Measurements from ENCODE around the gene DGCR6.
"Not testable (repeated sequence)": the region's sequence is repeated elsewhere in the genome, so short reads cannot be mapped to it uniquely, and the experiment has no call there.

DGCR6 gene

DNA sequence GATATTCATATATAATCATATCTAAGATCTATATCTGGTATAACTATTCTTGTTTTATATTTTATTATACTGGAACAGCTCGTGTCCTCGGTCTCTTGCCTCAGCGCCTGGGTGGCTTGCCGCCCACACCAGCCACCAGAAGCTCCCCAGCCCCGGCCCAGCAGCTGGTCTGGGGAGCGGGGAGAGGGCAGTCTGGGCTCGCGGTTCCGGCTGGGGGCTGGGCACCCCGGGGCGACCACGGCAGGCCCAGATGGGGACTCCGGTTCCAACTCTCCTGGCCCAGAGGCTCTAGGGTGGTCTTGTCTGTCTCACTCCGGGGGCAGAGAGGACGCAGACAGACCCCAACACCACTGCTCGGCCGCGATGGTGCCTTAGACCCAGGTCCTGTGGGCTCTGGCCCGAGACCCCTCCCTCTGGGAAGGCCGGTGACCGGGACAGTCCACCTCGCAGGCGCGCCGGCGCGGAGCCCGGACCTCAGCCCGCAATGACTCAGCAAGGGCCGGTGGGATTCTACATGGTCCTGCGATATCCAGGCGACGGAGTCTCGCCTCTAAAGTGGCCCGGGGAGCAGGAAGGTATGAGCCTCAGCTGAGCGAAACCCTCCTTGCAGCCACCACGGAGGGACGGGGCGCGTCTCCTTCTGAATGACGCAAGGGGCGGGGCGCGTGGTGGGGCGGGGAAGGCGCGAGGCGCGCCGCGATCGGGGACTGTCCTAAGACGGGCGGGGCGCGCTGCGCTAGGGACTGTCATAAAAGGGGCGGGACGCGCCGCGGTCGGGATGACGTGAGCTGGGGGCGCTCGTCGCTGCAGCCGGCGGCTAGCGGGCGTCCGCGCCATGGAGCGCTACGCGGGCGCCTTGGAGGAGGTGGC, at the start of gene DGCR6:
DGCR6 (plus strand) TSS at position 781 of the 870 bp plus-strand sequence; CDS start at position 836, 55 bp downstream.
- no peak for DNase-seq

GRCh38 chr22:18859314-18859713, 46.8 kb upstream of the DGCR6 start:
- DNase-seq = not testable (repeated sequence)

- DNase-seq = not testable (repeated sequence)
Measured at GRCh38 chr22:18881260-18881659, 24.9 kb upstream of the DGCR6 start.

DNA sequence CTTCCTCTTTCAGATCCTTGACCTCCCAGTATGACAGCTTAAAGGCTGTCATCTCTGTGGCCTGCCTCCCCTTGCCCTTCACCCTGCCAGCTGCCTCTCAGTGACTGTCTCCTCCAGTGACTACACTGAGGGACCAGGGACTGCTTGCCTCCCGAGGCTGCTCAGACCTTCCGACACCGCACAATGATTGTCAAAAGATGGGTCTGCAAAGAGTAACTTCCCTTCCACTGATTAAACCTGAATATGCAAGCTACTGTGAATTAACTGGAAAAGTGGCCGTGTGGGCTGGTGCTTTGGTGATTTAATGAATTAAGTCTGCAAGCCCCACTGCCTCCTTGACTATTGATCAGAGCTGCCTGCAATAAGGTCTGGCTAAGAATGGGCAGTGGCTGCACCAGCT, 21.7 kb upstream of the DGCR6 start:
- not testable (repeated sequence) for DNase-seq

DNA sequence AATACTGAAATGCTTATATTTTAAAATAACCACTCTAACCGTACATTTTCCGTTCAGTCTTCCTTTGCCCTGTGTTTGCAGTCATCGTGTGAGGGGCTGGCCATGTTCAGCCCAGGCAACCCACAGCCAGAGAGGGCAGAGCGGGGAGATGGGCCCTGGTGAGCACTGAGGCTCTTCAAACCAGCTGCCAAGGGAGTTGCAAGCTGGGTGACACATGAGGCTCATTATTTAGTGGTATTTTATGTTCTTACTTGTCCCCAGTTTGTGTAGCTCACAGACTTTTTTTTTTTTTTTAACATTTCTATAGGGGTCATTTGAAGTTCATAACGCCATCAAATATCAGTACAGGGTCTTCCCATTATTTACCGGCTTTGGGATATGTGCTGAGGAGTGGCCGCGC, 18.0 kb upstream of the DGCR6 start:
- no peak for DNase-seq

DNA sequence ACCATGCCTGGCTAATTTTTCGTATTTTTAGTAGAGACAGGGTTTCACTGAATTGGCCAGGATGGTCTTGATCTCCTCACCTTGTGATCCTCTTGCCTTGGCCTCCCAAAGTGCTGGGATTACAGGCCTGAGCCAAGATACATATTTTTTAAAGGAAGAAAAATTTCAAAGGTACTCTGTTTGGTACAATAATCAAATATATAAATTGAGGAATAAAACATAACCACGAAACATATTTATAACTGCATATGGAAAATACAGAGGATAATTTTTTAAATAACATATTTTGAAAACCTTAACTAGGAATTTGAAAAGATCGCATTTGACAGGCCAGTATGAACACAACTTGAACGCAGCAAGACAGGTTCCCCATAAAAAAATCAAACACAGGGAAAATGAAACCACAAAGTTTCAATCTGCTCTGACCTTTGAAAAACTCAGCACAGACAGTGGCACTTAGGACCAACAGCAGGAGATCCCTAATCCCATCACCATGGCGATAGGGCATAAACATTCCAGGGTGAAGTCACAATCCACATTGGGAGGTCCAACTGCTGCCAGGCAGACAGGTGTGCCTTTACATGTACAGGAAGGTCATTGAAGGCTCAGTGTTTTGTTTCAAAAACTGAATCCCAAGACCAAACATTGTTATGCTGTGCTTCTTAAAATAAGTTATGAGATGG, 15.5 kb upstream of the DGCR6 start:
- not testable (repeated sequence) for DNase-seq

DNA sequence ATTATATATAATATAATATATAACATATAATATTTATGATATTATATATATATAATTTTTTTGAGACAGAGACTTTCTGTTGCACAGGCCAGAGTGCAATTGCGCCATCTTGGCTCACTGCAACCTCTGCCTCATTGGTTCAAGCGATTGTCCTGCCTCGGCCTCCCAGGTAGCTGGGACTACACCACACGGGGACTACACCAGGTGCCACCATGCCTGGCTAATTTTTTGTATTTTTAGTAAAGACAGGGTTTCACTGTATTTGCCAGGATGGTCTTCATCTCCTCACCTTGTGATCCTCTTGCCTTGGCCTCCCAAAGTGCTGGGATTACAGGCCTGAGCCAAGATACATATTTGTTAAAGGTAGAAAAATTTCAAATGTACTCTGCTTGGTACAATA, 12.3 kb upstream of the DGCR6 start:
- not testable (repeated sequence) for DNase-seq

- not testable (repeated sequence) for DNase-seq
Measured at GRCh38 chr22:18896037-18896657, 10.0 kb upstream of the DGCR6 start.

DNA sequence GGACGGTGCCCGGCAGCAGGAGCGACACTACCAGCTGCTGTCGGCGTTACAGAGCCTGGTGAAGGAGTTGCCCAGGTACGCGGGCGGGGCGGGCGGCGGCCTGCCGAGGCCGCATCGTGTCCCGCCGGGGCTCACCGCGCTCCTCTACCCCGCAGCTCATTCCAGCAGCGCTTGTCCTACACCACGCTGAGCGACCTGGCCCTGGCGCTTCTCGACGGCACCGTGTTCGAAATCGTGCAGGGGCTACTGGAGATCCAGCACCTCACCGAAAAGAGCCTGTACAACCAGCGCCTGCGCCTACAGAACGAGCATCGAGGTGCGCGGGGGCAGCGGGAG, 258 bp downstream of the DGCR6 start:
- DNase-seq = not testable (repeated sequence)

DNA sequence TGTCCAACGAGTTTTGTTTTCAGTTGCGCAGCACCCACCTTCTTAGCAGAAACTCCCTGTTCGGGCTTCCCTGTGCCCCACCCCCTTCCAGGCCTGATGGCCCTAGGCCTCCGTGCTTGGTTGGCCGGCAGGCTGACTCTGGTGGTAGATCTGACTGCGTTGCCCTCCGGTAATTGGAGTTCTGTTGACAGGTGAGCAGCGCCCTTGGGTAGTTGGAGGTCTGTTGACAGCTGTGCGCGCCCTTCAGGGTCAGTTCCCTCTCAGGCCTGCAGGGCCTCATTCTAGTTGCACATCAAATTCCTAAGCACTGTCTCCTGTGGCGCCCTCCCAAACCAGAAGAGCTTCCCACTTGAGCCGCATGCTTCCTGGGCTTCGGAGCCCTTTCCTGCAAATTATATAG, 776 bp downstream of the DGCR6 start:
- no peak for DNase-seq

DNA sequence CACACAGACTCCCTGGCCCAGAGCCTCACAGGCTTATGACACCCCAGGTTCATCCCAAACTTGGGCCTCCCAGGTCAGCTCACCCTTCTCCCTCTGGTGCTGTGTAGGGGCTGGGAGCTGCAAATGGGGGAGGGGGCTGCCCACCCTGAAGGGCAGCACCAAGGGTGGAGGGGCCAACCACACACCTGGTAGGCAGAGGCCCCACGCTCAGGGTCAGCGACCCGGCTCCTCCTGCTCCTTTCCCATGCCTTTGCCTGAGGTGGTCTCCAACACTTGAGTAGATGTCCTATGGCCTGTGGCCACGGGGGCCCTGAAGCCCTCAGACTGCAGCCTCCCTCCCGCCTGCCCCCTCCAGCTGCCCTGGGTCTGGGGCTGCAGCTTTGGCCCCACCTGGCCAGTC, 3.4 kb downstream of the DGCR6 start:
- no peak for DNase-seq

- not testable (repeated sequence) for DNase-seq
Measured at GRCh38 chr22:18911535-18911934, 5.4 kb downstream of the DGCR6 start.

DNA sequence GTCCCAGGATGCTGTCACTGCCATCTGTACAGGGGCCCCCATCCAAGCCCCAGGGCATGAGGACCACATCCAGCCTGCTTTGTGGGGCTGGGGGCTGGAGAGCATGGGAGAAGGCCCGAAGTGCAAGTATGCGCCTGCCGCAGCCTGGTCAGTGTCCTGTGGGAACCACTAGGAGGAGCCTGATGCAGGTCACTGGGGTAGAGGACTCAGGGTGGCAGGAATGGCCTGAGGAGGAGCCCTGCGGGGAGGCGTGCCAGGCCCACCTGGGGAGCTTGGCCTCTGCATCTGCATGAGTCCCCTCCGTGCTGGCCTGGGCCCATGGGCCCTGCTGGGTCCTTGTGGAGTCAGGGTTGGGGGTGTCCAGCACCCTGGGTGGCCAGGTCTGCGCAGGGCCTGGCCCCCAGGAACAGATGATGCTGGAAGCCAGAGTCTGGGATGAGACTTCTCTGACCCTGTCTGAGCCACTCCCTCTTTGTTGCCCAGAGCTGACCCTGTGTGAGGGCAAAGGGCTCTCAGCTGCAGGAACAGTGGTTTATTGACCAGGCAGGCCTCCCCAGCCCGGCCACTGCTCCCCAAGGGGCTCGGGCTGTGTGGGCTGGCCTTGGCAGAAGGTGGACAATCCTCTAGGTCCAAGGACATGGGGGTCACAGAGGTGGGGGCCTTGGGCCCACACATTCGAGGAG, 6.3 kb downstream of the DGCR6 start:
- DNase-seq = not testable (repeated sequence)

DNA sequence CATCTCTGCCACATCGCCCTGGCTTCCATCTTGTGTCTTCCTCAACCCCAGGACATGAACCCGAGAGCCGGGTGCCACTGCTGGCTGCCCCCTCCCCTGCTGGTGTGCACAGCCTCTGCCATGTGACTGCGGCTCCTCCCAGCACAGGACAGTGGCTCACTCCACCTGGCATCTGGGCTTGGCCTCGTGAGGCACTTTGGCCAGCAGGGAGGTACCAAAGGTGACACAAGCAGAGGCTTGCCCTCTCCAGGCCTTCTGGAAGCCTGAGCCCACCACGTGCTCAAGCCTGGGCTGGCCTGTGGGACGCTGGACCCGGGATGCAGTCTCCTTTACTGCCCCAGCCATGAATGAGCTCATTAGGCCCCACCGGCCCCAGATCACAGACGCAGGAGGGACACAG, 8.4 kb downstream of the DGCR6 start:
- not testable (repeated sequence) for DNase-seq

DNA sequence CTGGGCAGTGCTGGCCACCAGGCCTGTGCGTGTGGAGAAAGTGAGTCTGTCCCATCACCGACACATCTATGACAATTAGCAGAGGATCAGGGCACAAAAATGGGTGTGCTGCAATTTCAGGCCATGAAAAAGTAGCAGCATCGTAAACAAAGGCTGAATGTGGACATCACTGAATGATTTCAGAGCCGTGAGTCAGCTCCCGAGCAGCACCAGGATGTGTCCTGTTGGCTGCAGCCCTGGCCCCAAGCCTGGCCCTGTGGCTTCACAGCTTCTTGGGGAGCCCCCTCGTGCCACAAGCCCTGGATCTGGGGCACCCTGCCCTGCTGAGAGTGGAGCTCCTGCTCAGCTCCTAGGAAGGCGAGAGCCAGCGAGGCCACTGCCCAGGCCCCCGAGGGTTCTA, 9.4 kb downstream of the DGCR6 start:
- not testable (repeated sequence) for DNase-seq

- DNase-seq = not testable (repeated sequence)
Measured at GRCh38 chr22:18917818-18918217, 11.7 kb downstream of the DGCR6 start.

DNA sequence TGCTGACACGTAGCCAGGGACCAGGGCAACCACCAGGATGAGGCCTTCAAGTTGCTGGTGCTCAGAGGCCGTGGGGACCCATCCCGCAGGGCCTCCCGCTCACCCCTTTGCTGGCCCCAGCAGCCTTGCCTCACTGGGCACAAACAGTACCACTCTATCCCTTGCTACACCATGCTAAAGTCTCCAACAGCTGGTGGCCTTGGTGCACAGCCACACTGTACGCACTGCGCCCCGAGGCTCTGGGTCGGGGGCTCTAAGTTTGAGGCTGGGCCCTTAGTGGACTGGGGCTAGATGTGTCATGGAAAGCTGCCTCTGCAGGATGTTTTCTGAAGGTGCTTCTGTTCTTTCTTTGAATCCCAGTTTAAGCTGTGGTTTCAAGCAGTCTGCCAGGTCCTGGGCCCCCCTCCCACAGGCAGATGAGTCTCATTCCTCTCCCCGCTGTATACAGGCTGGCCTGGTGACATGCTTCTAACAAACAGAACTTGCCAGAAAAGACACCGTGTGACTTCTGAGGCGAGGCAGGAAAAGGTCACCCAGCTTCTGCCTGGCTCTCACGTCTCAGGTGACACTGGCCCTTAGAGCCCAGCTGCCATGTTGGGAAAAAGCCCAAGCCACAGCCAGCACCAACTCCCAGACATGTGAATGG, 14.3 kb downstream of the DGCR6 start:
- DNase-seq = not testable (repeated sequence)

DNA sequence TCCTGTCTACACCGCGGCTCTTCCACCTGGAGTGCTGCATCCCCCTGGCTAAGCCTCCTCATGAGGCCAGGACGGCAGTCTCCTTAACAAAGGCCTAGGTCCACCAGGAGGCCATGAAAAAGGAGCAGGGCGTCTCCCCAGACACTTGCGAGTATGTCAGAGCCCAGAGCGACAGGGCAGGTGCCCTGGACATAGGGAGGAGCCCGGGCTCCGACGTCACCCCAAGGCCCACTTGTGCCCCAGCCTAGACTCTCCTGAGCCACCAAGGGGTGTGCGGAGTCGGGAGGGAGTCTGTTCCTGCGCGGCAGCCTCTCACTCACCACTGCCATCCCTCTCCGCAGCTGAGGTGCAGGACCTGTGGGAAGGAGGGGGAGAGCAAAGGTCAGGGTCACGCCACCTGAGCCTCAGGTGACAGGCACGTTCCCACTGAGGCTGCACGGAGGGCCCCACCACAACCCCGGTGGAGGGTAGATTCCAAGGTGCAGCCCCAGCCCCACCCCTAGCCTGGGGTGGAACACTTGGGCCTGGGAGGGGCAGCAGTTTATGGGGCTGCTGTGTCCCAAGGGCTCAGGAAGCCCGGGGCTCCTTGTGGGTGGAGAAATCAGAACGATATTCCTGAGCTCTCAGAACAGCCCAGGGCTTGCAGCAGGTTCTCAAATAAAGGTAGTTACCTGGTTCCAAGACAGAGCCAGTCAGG, 19.4 kb downstream of the DGCR6 start:
- DNase-seq = no peak

DNA sequence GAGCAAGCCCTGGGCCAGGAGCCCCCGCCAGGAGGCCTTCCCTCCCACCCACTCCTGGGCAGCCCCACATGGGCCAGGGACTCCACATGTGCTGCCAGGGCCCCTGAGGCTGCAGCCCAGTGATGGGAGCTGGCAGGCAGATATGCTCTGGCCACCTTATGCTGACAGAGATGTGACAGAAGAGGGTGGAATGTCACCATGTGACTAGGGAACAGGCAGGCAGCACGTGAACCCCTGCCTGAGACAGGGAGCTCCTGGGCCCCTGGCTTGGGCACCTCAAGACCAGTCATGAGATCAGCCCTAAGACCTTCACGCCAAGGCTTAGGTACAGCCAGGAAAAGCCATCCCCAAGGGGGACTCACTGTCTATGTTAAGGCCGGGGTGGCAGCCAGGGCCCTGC, 20.9 kb downstream of the DGCR6 start:
- DNase-seq = no peak

DNA sequence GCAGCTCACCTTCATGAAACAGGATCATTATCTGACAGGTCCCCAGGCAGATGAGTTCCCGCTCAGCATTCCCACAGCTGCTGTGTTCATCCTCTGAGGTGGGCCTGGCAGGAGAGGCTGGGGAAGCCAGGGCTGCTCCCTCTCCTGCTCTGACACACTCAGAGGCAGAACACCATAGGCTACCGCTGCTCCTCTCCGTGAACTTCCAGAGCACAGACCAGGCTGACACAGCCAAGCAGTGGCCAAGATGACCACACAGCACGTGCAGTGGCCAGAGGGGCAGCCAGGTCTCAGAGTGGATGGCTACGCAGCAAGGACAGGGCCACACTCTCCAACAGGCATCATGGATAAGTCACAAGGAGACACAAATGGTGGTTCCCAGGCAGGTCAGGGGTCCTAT, 21.5 kb downstream of the DGCR6 start:
- no peak for DNase-seq

DNA sequence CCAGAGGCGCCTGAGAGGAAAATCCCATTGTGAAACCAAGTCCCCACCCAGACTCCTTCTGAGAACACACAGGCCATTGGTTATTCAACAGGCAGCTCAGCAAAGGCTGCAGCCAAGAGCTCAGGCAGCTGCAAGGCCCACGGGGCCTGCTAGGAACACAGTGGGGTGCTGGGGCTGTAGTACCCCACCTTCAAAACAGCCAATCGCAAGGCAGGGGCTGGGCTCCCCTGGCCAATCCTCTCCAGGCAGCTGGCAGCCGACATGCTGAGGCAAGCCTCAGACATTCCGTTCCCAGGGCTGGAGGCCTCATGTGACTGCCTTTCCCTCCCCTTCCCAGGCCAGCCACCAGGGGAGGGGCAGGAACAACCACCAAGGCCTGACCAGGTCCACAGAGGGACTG, 23.3 kb downstream of the DGCR6 start:
- DNase-seq = no peak

All from hippocampal formation (tissue), 2 donors.